ENCODE results near the gene CBR4. TPM values are rescaled to one million over a fixed set of nuclear protein-coding genes. Genes with fewer than 3 reads are reported as not detected.

The CBR4 gene
- total RNA-seq, 1 experiment from 2014 or later, result 33.6 TPM

GRCh38 chr4:169033660-169034059, 23.6 kb upstream of the CBR4 start:
- Mint-ChIP-seq H3K27me3 (ENCODE audit: low read depth) (no peaks in the 10 kb centered on the region), H3K4me1 (peaks cover 13 to 15% of the 10 kb centered on the region in 2 experiments), H3K9me3 (peaks cover 0 to 3% of the 10 kb centered on the region in 2 experiments; a peak in 2 of 5 replicates), H3K27ac (no peak overlapping the region), H3K36me3 (ENCODE audit: insufficient read depth in 1 of 3, low read depth in 3 of 3) (peaks cover 3 to 5% (median 5%) of the 10 kb centered on the region in 3 experiments; a peak in 4 of 7 replicates), H3K4me3 (no peak overlapping the region)
- H3K79me1 ChIP-seq (ENCODE audit: insufficient read depth, low read depth, low read length, poor library complexity, severe bottlenecking), result no peaks in the 10 kb centered on the region
- H2BK120ac ChIP-seq (ENCODE audit: low read depth, low read length, poor library complexity, severe bottlenecking), result no peak overlapping the region
- no peaks in the 10 kb centered on the region for H3K4me1 ChIP-seq (ENCODE audit: insufficient read depth, low read length)
- no CpG with 5 or more reads among the region's 6 CpGs for WGBS (ENCODE audit: extremely low coverage, insufficient read length, low lambda C conversion rate)
- H3K9me3 ChIP-seq (ENCODE audit: control insufficient read depth, low read depth, low read length), result no peaks in the 10 kb centered on the region
- H3K14ac ChIP-seq (ENCODE audit: insufficient read depth, low read length), result no peak overlapping the region
- no peak overlapping the region for H3K4ac ChIP-seq (ENCODE audit: low read depth, low read length)
- no peak overlapping the region for H4K8ac ChIP-seq (replicated peaks; ENCODE audit: insufficient read length, low read depth, low read length)
- H2BK20ac ChIP-seq (ENCODE audit: low read depth, low read length, poor library complexity, severe bottlenecking), result no peak overlapping the region
- H2BK5ac ChIP-seq (ENCODE audit: insufficient read length, low read length), result no peak overlapping the region
- H3K27ac ChIP-seq (ENCODE audit: insufficient read length, low read depth, low read length), result no peak overlapping the region
- H4K5ac ChIP-seq (ENCODE audit: insufficient read length, low read depth, low read length), result no peak overlapping the region
- H2BK12ac ChIP-seq (ENCODE audit: insufficient read length, low read depth, low read length), result no peak overlapping the region
- no peaks in the 10 kb centered on the region for H3K27me3 ChIP-seq (ENCODE audit: insufficient read depth, low read length)
- no peaks in the 10 kb centered on the region for H3K79me2 ChIP-seq (ENCODE audit: insufficient read depth, low read length)
- H4K91ac ChIP-seq (ENCODE audit: insufficient read length, low read depth, low read length), result no peak overlapping the region
- no peak for TF ChIP-seq CTCF (conservative IDR thresholded peaks at IDR 0.05)
- peak; percentile 41 for DNase-seq
- H3K9ac ChIP-seq (ENCODE audit: extremely low read depth, insufficient read length, low read length), result no peak overlapping the region
- H3K4me2 ChIP-seq (ENCODE audit: insufficient read depth, insufficient read length, low read length), result no peak overlapping the region
- no peaks in the 10 kb centered on the region for H4K20me1 ChIP-seq (ENCODE audit: control insufficient read depth, insufficient read depth, insufficient read length)
- no peak overlapping the region for H3K56ac ChIP-seq (ENCODE audit: insufficient read length, low read depth, low read length)
- no peak overlapping the region for H2AFZ ChIP-seq (ENCODE audit: low read length)
- H2BK15ac ChIP-seq (ENCODE audit: low read depth, low read length), result no peak overlapping the region
- no peak overlapping the region for H3K18ac ChIP-seq (ENCODE audit: insufficient read length, low read depth, low read length)
- no peaks in the 10 kb centered on the region for H3K23me2 ChIP-seq (ENCODE audit: insufficient read length, low read depth, low read length, poor library complexity, severe bottlenecking)
- H2AK5ac ChIP-seq (ENCODE audit: insufficient read length, low read length), result no peak overlapping the region
- H3T11ph ChIP-seq (ENCODE audit: low read length), result no peak overlapping the region
- no peak overlapping the region for H3K23ac ChIP-seq (ENCODE audit: insufficient read length, low read depth, low read length)
